Mucosa of descending colon (tissue), 3 donors: ENCODE data around the gene CCDC47. TPM values are rescaled to one million over a fixed set of nuclear protein-coding genes. Genes with fewer than 3 reads are reported as not detected.

Source experiments
- ATAC-seq: fragments of 200-7000 bp; cut with Tn5 transposase; one replicate; pipeline ENCODE4 v1.9.1; 2020; ENCODE audit warnings: mild to moderate bottlenecking, moderate library complexity
- DNase-seq, 3 donors: peaks; one replicate each; pipeline ENCODE4 v3.0.0-alpha.2; 2020
- H3K36me3 ChIP-seq: fragments of 200-600 bp; one replicate; pipeline ENCODE4 v1.8.0; 2021; ENCODE audit warnings: low read depth, mild to moderate bottlenecking
- H3K4me1 ChIP-seq: fragments of 200-600 bp; one replicate; pipeline ENCODE4 v1.8.0; 2021; ENCODE audit warnings: low read depth, mild to moderate bottlenecking
- H3K4me3 ChIP-seq: fragments of 200-600 bp; one replicate; pipeline ENCODE4 v1.8.0; 2021; ENCODE audit warnings: mild to moderate bottlenecking
- H3K9me3 ChIP-seq: fragments of 200-600 bp; one replicate; pipeline ENCODE4 v1.8.0; 2021; ENCODE audit warnings: mild to moderate bottlenecking
- CTCF ChIP-seq: fragments of 200-600 bp; IDR thresholded peaks from one replicate; pipeline ENCODE4 v1.8.0; 2022; ENCODE audit warnings: antibody characterized with exemption, mild to moderate bottlenecking
- intact Hi-C, 2 donors: fragments of 100-400 bp; cut with DNase I in 1 of 2; cut with micrococcal nuclease in 1 of 2; formaldehyde crosslinking; loops; one replicate each; pipeline versions ENCODE4 v1.11.0 to v1.11.1; 2022; cut with DNase I, micrococcal nuclease
- total RNA-seq, 3 donors: library from RNA; stranded (reverse); fragmentation: NEBNext Ultra II Directional in 2 of 3; extraction: Animal tissue kit (Norgen Biotek cat#: 25700) in 2 of 3; gene quantifications; one replicate each; pipeline versions ENCODE4 v1.2.1 to v1.2.4, GENCODE V29; 2021 to 2023
- donor health status: DM: no; HTN: no; CAD: no; lungs with moderate emphysema.
- donor health status: DM: no; HTN: no; CAD: no.
- donor health status: DM: no; HTN: yes; CAD: no.

The CCDC47 gene
- total RNA-seq, 3 donors from 2014 or later, result 94.9 to 139 (median 128) TPM

- no peak for TF ChIP-seq CTCF
- intact Hi-C loops, result no loop called here
- Histone ChIP-seq H3K9me3 (no peaks in the 10 kb centered on the region), H3K36me3 (no peaks in the 10 kb centered on the region), H3K4me1 (peaks cover 19% of the 10 kb centered on the region), H3K4me3 (peak overlapping the region; percentile 34)
- peak; percentile 19 for ATAC-seq
- peak in 2 of 3 donors; percentile 49 to 76 for DNase-seq
These were observed 72.6 kb downstream of the CCDC47 start for GRCh38 chr17:63700528-63701455.

GRCh38 chr17:63699638-63700527, 73.5 kb downstream of the CCDC47 start, which contains the start of gene LIMD2:
LIMD2 (minus strand) TSS chr17:63700125; CDS start chr17:63699298, 827 bp downstream.
- peak; percentile 60 to 88 (median 77) for DNase-seq
- Histone ChIP-seq H3K4me3 (peak within 1 kb of the TSS; percentile 34), H3K4me1 (peaks cover 19% of the 10 kb centered on the region), H3K36me3 (no peaks in the 10 kb centered on the region), H3K9me3 (no peaks in the 10 kb centered on the region)
- no peak for TF ChIP-seq CTCF
- ATAC-seq, result peak; percentile 21
- intact Hi-C loops, result no loop called here

- intact Hi-C loops, result no loop called here
- Histone ChIP-seq H3K4me1 (peaks cover 19% of the 10 kb centered on the region), H3K36me3 (no peaks in the 10 kb centered on the region), H3K4me3 (peak overlapping the region; percentile 34), H3K9me3 (no peaks in the 10 kb centered on the region)
- ATAC-seq, result peak; percentile 53
- DNase-seq, result peak; percentile 69 to 92 (median 76)
- TF ChIP-seq CTCF, result no peak
These were observed 74.3 kb downstream of the CCDC47 start for GRCh38 chr17:63698886-63699637.

- intact Hi-C loops, result no loop called here
- no peaks in the 10 kb centered on the region for H3K36me3 ChIP-seq
- H3K9me3 ChIP-seq, result no peaks in the 10 kb centered on the region
- ATAC-seq (peak; percentile 3), DNase-seq (peak in 1 of 3 donors; percentile 50)
- TF ChIP-seq CTCF, result no peak
- H3K4me3 ChIP-seq, result peak overlapping the region; percentile 34
- H3K4me1 ChIP-seq, result peaks cover 19% of the 10 kb centered on the region
These were observed 75.0 kb downstream of the CCDC47 start for GRCh38 chr17:63698381-63698885.
